Rectal smooth muscle tissue (tissue), 1 donor: ENCODE data around the gene SLC25A22.
A peak's percentile ranks its signal among the peaks of the same experiment; 100 is the strongest.

Experiments
- H3K27ac ChIP-seq: one replicate; pipeline ENCODE4 v1.7.0; 2013; ENCODE audit warnings: low read depth, low read length, inconsistent platforms
- H3K27me3 ChIP-seq: one replicate; pipeline ENCODE4 v1.7.0; 2013; ENCODE audit warnings: low read length; ENCODE audit not compliant: control insufficient read depth, insufficient read depth
- H3K36me3 ChIP-seq: one replicate; pipeline ENCODE4 v1.7.0; 2013; ENCODE audit warnings: low read length; ENCODE audit not compliant: control insufficient read depth, insufficient read depth
- H3K4me1 ChIP-seq: one replicate; pipeline ENCODE4 v1.7.0; 2013; ENCODE audit warnings: low read length; ENCODE audit not compliant: control insufficient read depth, insufficient read depth
- H3K4me3 ChIP-seq: one replicate; pipeline ENCODE4 v1.7.0; 2013; ENCODE audit warnings: low read length
- H3K9ac ChIP-seq: one replicate; pipeline ENCODE4 v1.7.0; 2013; ENCODE audit warnings: low read length

The SLC25A22 gene

DNA sequence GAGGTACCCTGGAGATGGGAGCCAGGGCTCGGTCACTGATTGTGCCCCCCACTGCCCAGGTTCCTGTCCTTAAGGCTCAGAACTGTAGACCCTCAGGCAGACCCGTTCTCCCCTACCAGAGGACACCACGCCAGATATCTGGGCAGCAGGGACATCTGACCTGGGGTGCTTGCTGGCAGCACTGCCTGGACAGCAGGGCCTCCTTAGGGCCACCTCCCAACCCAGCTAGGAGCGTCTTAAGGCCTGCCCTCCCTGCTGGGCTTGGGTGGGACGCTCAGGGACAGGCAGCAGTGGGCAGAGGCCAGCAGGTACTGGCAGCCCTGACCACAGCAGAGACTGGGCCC lies 41.2 kb upstream of the SLC25A22 start:
- peaks cover 33% of the 10 kb centered on the region for H3K36me3 ChIP-seq
- H3K27ac ChIP-seq, result no peak overlapping the region
- peaks cover 23% of the 10 kb centered on the region for H3K4me1 ChIP-seq
- H3K9ac ChIP-seq, result no peak overlapping the region
- no peak overlapping the region for H3K4me3 ChIP-seq
- H3K27me3 ChIP-seq, result no peaks in the 10 kb centered on the region

DNA sequence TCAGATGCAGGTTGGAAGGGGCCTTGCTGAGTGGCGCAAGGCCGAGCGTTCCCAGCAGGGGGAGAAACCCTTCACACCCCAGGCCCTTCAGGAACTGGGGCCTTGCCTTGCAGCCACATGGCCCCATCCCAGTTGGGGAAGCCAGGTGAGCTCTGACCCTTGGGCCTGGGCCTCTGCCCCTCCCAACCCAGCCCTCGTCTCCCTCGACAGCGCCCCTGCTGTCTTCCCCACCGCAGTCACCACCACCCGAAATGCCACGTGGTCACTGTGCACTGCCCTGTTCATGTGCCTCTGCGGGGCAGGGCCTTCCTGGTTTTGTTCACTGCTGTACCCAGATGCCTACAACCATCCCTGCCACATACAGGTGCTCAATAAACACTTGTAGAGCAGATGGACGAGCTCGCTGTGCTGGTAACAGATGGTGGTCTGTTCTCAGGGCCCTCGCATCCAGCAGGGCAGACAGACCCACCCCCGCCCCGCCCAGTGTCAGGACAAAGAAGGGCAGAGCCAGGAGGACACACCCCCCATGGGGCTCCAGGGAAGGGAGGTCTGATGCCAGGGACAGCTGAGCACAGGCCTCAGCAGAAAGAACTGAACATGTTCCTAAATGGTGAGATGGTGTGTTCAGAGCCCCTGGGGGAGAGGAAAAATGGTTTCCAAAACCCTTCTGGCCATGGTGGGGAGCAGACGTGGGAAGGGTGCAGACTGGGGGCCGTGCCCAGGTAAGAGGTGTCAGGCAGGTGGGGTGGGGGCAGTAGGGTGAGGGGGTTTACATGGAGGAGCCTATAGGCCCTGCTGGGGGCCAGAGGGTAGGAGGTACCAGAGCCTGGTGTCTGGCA lies 40.6 kb upstream of the SLC25A22 start:
- no peak overlapping the region for H3K27ac ChIP-seq
- no peak overlapping the region for H3K9ac ChIP-seq
- H3K4me1 ChIP-seq, result peaks cover 23% of the 10 kb centered on the region
- peaks cover 33% of the 10 kb centered on the region for H3K36me3 ChIP-seq
- H3K4me3 ChIP-seq, result no peak overlapping the region
- no peaks in the 10 kb centered on the region for H3K27me3 ChIP-seq

GRCh38 chr11:837990-838307 lies 39.9 kb upstream of the SLC25A22 start:
- no peak overlapping the region for H3K4me3 ChIP-seq
- H3K36me3 ChIP-seq, result peaks cover 33% of the 10 kb centered on the region
- no peak overlapping the region for H3K9ac ChIP-seq
- H3K27me3 ChIP-seq, result no peaks in the 10 kb centered on the region
- H3K4me1 ChIP-seq, result peaks cover 25% of the 10 kb centered on the region
- H3K27ac ChIP-seq, result no peak overlapping the region

GRCh38 chr11:837189-837989 lies 39.3 kb upstream of the SLC25A22 start:
- Histone ChIP-seq H3K4me1 (peaks cover 25% of the 10 kb centered on the region), H3K27ac (no peak overlapping the region), H3K36me3 (peaks cover 33% of the 10 kb centered on the region), H3K27me3 (no peaks in the 10 kb centered on the region), H3K9ac (no peak overlapping the region), H3K4me3 (no peak overlapping the region)

DNA sequence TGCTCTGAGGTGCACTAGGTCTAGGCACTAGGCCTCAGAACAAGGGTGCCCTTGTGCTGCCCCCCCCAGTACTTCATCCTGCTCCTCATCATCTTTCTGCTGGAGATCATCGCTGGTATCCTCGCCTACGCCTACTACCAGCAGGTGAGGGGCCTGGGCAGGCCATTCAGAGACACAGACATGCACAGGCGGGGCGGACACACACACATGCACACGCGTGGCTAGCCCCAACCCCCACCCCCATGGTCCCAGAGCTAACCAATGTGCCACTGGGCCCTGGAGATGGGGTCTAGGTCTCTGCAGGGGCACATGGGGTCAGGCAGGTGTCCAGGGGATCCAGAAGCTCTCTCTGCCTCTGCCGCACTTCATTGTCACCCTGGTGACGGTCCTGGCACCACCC lies 38.6 kb upstream of the SLC25A22 start:
- H3K4me3 ChIP-seq, result no peak overlapping the region
- no peak overlapping the region for H3K9ac ChIP-seq
- H3K36me3 ChIP-seq, result peaks cover 33% of the 10 kb centered on the region
- H3K27me3 ChIP-seq, result peaks cover 2% of the 10 kb centered on the region
- H3K4me1 ChIP-seq, result peaks cover 25% of the 10 kb centered on the region
- no peak overlapping the region for H3K27ac ChIP-seq

DNA sequence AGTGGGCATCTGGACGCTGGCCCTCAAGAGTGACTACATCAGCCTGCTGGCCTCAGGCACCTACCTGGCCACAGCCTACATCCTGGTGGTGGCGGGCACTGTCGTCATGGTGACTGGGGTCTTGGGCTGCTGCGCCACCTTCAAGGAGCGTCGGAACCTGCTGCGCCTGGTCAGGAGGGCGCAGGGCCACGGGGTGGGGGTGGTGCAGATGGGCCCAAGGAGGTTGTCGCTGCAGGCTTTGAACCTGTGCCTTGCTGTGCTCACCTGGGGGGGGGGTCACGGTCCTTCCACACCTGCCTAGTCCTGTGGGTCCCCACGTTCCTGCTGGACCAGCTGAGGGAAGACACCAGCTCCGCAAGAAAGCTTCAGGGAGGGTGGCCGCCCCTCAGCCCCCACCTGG lies 38.2 kb upstream of the SLC25A22 start:
- Histone ChIP-seq H3K36me3 (peaks cover 33% of the 10 kb centered on the region), H3K9ac (no peak overlapping the region), H3K4me3 (no peak overlapping the region), H3K4me1 (peaks cover 24% of the 10 kb centered on the region), H3K27ac (no peak overlapping the region), H3K27me3 (peaks cover 6% of the 10 kb centered on the region)

- no peak overlapping the region for H3K9ac ChIP-seq
- H3K4me1 ChIP-seq, result peaks cover 21% of the 10 kb centered on the region
Measured at GRCh38 chr11:834371-835316, 36.6 kb upstream of the SLC25A22 start.

GRCh38 chr11:833849-834311 lies 35.8 kb upstream of the SLC25A22 start:
- Histone ChIP-seq H3K4me1 (peaks cover 23% of the 10 kb centered on the region), H3K36me3 (peaks cover 20% of the 10 kb centered on the region), H3K9ac (peak overlapping the region; percentile 86), H3K4me3 (peak overlapping the region; percentile 79), H3K27ac (peak overlapping the region; percentile 83), H3K27me3 (peaks cover 19% of the 10 kb centered on the region)

More at GRCh38 chr11:834371-835316, 36.6 kb upstream of the SLC25A22 start:
- Histone ChIP-seq H3K4me3 (peak overlapping the region; percentile 50), H3K27me3 (peaks cover 11% of the 10 kb centered on the region), H3K36me3 (peaks cover 28% of the 10 kb centered on the region), H3K27ac (peak overlapping the region; percentile 83)

GRCh38 chr11:833114-833791 lies 35.2 kb upstream of the SLC25A22 start:
- peaks cover 23% of the 10 kb centered on the region for H3K4me1 ChIP-seq
- H3K27ac ChIP-seq, result peak overlapping the region; percentile 83
- H3K36me3 ChIP-seq, result peaks cover 19% of the 10 kb centered on the region
- peak overlapping the region; percentile 86 for H3K9ac ChIP-seq
- H3K27me3 ChIP-seq, result peaks cover 25% of the 10 kb centered on the region
- peak overlapping the region; percentile 79 for H3K4me3 ChIP-seq

- Histone ChIP-seq H3K27ac (peak within 1 kb of the TSS; percentile 83), H3K4me3 (peak within 1 kb of the TSS; percentile 79), H3K27me3 (peaks cover 31% of the 10 kb centered on the region), H3K4me1 (peaks cover 23% of the 10 kb centered on the region), H3K9ac (peak within 1 kb of the TSS; percentile 86), H3K36me3 (peaks cover 15% of the 10 kb centered on the region)
Measured at GRCh38 chr11:832529-833113, 34.5 kb upstream of the SLC25A22 start, which contains the start of gene CD151. Gene CD151 (plus strand): TSS chr11:832952. CDS start chr11:836070, 3,118 bp downstream.

GRCh38 chr11:831961-832528 lies 34.0 kb upstream of the SLC25A22 start:
- H3K4me1 ChIP-seq, result peaks cover 23% of the 10 kb centered on the region
- peak overlapping the region; percentile 61 for H3K4me3 ChIP-seq
- H3K36me3 ChIP-seq, result peaks cover 11% of the 10 kb centered on the region
- peaks cover 34% of the 10 kb centered on the region for H3K27me3 ChIP-seq
- H3K27ac ChIP-seq, result no peak overlapping the region
- H3K9ac ChIP-seq, result peak overlapping the region; percentile 10
